GM23338 (cell line): ENCODE results near the gene TP53. TPM values are rescaled to one million over a fixed set of nuclear protein-coding genes. Genes with fewer than 3 reads are reported as not detected.

Experiments used
- ATAC-seq: fragments of 200-7000 bp; cut with Tn5 transposase; 3 replicates; pipeline ENCODE4 v1.9.1; 2020
- DNase-seq: peaks from one replicate; pipeline ENCODE4 v3.0.0-alpha.2; 2015; ENCODE audit warnings: low spot score
- H2AFZ ChIP-seq: fragments of 200-600 bp; sonication (generic); 2 replicates; pipeline ENCODE4 v1.8.0; 2016; ENCODE audit warnings: antibody characterized with exemption, mild to moderate bottlenecking, moderate library complexity
- H3F3A ChIP-seq: fragments of 200-600 bp; sonication (generic); replicated peaks from 2 replicates; pipeline ENCODE4 v1.8.0; 2017; ENCODE audit warnings: antibody characterized with exemption, mixed run types, low read depth
- H3K27ac ChIP-seq: fragments of 200-600 bp; sonication (generic); 2 replicates; pipeline ENCODE4 v1.6.1; 2016; ENCODE audit warnings: low read depth
- H3K27me3 ChIP-seq: fragments of 200-600 bp; sonication (generic); 2 replicates; pipeline ENCODE4 v1.8.0; 2016; ENCODE audit warnings: mild to moderate bottlenecking, mixed run types, moderate library complexity; ENCODE audit not compliant: insufficient read depth
- H3K36me3 ChIP-seq: fragments of 200-600 bp; sonication (generic); 2 replicates; pipeline ENCODE4 v1.8.0; 2016; ENCODE audit warnings: mild to moderate bottlenecking; ENCODE audit not compliant: insufficient read depth
- H3K4me1 ChIP-seq: fragments of 200-600 bp; sonication (generic); 2 replicates; pipeline ENCODE4 v1.8.0; 2016; ENCODE audit warnings: mild to moderate bottlenecking, moderate library complexity; ENCODE audit not compliant: insufficient read depth
- H3K4me2 ChIP-seq: fragments of 200-600 bp; sonication (generic); 2 replicates; pipeline ENCODE4 v1.7.1; 2017; ENCODE audit warnings: mixed run types
- H3K4me3 ChIP-seq: fragments of 200-600 bp; sonication (generic); 2 replicates; pipeline ENCODE4 v1.6.1; 2016; ENCODE audit warnings: mixed run types
- H3K79me2 ChIP-seq: fragments of 200-600 bp; sonication (generic); replicated peaks from 2 replicates; pipeline ENCODE4 v1.8.0; 2017; ENCODE audit warnings: mild to moderate bottlenecking; ENCODE audit not compliant: insufficient read depth
- H3K9me2 ChIP-seq: fragments of 200-600 bp; sonication (generic); 2 replicates; pipeline ENCODE4 v1.8.0; 2017; ENCODE audit not compliant: insufficient read depth
- H4K20me1 ChIP-seq: fragments of 200-600 bp; sonication (generic); replicated peaks from 2 replicates; pipeline ENCODE4 v1.8.0; 2017; ENCODE audit warnings: mild to moderate bottlenecking; ENCODE audit not compliant: insufficient read depth
- H3K27ac Mint-ChIP-seq: 2 replicates; pipeline ENCODE4 v1.8.0; 2020; ENCODE audit warnings: inconsistent platforms, mild to moderate bottlenecking, moderate library complexity, mixed read lengths
- H3K27me3 Mint-ChIP-seq: 3 replicates; pipeline ENCODE4 v1.8.0; 2022; ENCODE audit warnings: low read depth, mild to moderate bottlenecking, moderate library complexity, mixed read lengths, inconsistent platforms; ENCODE audit not compliant: insufficient read depth, poor library complexity
- H3K36me3 Mint-ChIP-seq: 3 replicates; pipeline ENCODE4 v1.8.0; 2021; ENCODE audit warnings: low read depth, mild to moderate bottlenecking, inconsistent platforms, moderate library complexity, mixed read lengths
- H3K4me1 Mint-ChIP-seq: 3 replicates; pipeline ENCODE4 v1.8.0; 2020; ENCODE audit warnings: mild to moderate bottlenecking, inconsistent platforms, mixed read lengths
- H3K4me3 Mint-ChIP-seq: 3 replicates; pipeline ENCODE4 v1.8.0; 2021; ENCODE audit warnings: moderate library complexity, mild to moderate bottlenecking, inconsistent platforms, mixed read lengths
- H3K9me3 Mint-ChIP-seq: 3 replicates; pipeline ENCODE4 v1.8.0; 2020; ENCODE audit warnings: moderate library complexity, mild to moderate bottlenecking, inconsistent platforms, mixed read lengths
- CTCF ChIP-seq, 2 experiments: fragments of 200-600 bp in 1 of 2; sonication (generic) in 1 of 2; conservative IDR thresholded peaks; 2 replicates each; pipeline versions ENCODE4 v1.5.1 to v1.6.1; 2016 to 2017; ENCODE audit warnings: antibody characterized with exemption in 2 of 2, low read depth in 2 of 2, mild to moderate bottlenecking in 2 of 2, moderate library complexity in 1 of 2
- EZH2phosphoT487 ChIP-seq: fragments of 200-600 bp; sonication (generic); IDR thresholded peaks from one replicate; pipeline ENCODE4 v1.8.1; 2018; ENCODE audit warnings: antibody characterized with exemption; ENCODE audit not compliant: unreplicated experiment
- JUNB ChIP-seq: IDR thresholded peaks from one replicate; pipeline ENCODE4 v1.6.1; 2016; ENCODE audit warnings: antibody characterized with exemption; ENCODE audit not compliant: unreplicated experiment
- NANOG ChIP-seq: IDR thresholded peaks from 2 replicates; pipeline ENCODE4 v1.6.1; 2016; ENCODE audit warnings: antibody characterized with exemption, borderline replicate concordance
- REST ChIP-seq: IDR thresholded peaks from one replicate; pipeline ENCODE4 v1.6.1; 2018; ENCODE audit warnings: antibody characterized with exemption; ENCODE audit not compliant: unreplicated experiment
- ZNF331 ChIP-seq: fragments of 250-450 bp; sonication (Bioruptor Pico); IDR thresholded peaks from 2 replicates; pipeline ENCODE4 v1.5.0; 2020; ENCODE audit warnings: low read depth, mild to moderate bottlenecking, moderate library complexity
- polyA plus RNA-seq: library from polyadenylated mRNA; unstranded; fragments of >200 nt; fragmentation: Nextera tagmentation; extraction: Ambion mirVana; gene quantifications from 2 replicates; pipeline ENCODE4 v1.2.1, GENCODE V29; 2016
- total RNA-seq: library from RNA; depleted of rRNA; stranded (reverse); fragments of >200 nt; shearing (Covaris generic); gene quantifications from 2 replicates; pipeline ENCODE4 v1.2.3, GENCODE V29; 2014
- TF ChIP-seq, protein P1 (sequence below): fragments of 250-450 bp; sonication (Bioruptor Pico); IDR thresholded peaks from 2 replicates; pipeline ENCODE4 v1.5.0; 2020; ENCODE audit warnings: mild to moderate bottlenecking, moderate library complexity

The TP53 gene
- total and polyA plus RNA-seq, 2 experiments from 2014 or later: 119 to 154 TPM

DNA sequence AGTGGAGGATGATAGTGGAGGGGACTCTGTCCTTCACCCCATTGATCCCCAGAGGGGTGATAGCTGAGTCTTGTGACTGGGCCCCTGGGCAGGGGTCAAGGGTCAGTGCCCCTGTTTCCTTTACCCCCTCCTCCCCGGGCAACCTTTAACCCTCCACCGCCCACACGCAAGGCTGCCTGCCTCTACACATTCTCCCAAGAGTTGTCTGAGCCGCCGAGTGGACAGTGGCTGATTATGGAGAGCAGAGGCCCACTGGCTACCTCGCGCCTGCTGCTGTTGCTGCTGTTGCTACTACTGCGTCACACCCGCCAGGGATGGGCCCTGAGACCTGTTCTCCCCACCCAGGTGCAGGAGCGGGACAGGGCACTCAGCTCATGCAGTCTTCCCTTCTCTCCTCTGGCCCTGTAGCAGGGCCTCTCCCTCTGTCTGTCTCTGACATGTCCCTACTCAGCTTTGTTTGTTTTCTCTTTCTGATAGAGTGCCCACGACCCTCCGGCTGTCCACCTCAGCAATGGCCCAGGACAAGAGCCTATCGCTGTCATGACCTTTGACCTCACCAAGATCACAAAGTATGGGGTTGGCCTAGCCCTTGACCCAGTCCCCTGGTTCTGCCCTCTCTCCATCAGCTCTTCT lies 57.2 kb downstream of the TP53 start, which contains the start of gene SHBG:
Gene SHBG (plus strand): TSS at position 197 of the 633 bp plus-strand sequence. CDS start 38 bp downstream, at position 235.
- peaks cover 26% of the 10 kb centered on the region for H3K4me1 Mint-ChIP-seq
- H3K27me3 ChIP-seq: no peaks in the 10 kb centered on the region
- ATAC-seq: no peak
- no peaks in the 10 kb centered on the region for H3K9me2 ChIP-seq
- H3K27ac ChIP-seq: no peak within 1 kb of the TSS
- H3K4me1 ChIP-seq: peaks cover 7% of the 10 kb centered on the region
- peaks cover 13% of the 10 kb centered on the region; the same call in 2 of the 3 replicates for H3K36me3 Mint-ChIP-seq
- H3K4me2 ChIP-seq: no peak within 1 kb of the TSS
- H4K20me1 ChIP-seq: no peaks in the 10 kb centered on the region
- no peak within 1 kb of the TSS for H2AFZ ChIP-seq
- H3K27me3 Mint-ChIP-seq: peaks cover 28% of the 10 kb centered on the region
- H3K4me3 ChIP-seq: no peak within 1 kb of the TSS
- DNase-seq: no peak
- H3K9me3 Mint-ChIP-seq: no peaks in the 10 kb centered on the region
- TF ChIP-seq ZNF331 (CRISPR knock-in tag) (no peak), JUNB (no peak), EZH2phosphoT487 (no peak)
- H3K79me2 ChIP-seq: peaks cover 4% of the 10 kb centered on the region; the same call in 1 of the 2 replicates
- no peak within 1 kb of the TSS; the same call in 2 of the 3 replicates for H3K4me3 Mint-ChIP-seq
- no peak within 1 kb of the TSS for H3K27ac Mint-ChIP-seq
- no peaks in the 10 kb centered on the region for H3K36me3 ChIP-seq
- H3F3A ChIP-seq: peaks cover 18% of the 10 kb centered on the region; the same call in 1 of the 2 replicates

DNA sequence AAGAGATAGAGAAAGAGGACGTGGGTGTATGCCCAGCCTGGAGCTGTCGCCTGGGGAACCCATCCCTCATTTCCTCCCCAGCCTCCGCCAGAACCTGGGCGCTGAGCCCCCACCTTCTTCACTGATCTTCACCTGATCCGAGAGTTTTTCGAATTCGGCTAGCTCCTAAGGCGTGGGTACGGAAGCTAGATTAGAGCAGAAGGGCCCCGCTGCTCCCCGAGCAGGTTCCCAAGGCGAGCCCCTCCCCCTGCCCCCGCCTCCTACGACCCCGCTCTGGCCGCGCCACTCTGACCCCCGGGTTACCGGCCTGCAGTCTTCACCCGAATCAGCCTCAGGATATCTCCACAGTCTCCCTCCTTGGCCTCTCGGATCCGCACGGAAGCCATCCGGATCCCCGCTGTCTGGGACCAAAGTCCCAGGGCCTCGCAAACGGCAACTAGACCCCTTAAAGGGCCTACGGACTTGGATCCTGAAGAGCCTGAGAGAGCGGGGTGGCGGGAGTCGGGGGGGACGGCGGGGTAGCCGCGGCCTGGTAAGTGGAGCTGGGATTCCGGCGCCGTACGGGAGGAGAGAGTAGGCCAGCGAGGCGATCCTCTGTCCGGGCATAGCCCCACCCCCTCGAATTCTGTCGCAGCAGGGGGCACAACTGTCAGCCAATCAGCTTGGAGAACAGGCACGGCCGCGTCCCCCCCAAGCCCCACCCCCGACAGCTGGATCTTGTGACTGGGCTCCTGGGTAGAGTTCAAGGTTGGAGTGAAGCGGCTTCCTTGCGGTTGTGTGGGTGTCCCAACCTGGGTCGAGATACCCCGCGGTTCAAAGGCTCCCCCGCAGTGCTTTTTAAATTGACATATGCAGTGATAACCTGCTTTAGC lies 59.8 kb downstream of the TP53 start, which contains the start of gene SAT2:
Gene SAT2 (minus strand): TSS at position 572 of the 872 bp plus-strand sequence. CDS start 186 bp downstream, at position 386.
- Mint-ChIP-seq H3K36me3 (peaks cover 13% of the 10 kb centered on the region; the same call in 2 of the 3 replicates), H3K27me3 (peaks cover 13% of the 10 kb centered on the region), H3K4me1 (peaks cover 11% of the 10 kb centered on the region), H3K27ac (peak within 1 kb of the TSS; percentile 93), H3K4me3 (peak within 1 kb of the TSS; percentile 90), H3K9me3 (no peaks in the 10 kb centered on the region)
- Histone ChIP-seq H3K27ac (peak within 1 kb of the TSS; percentile 99), H3F3A (peaks cover 16% of the 10 kb centered on the region; the same call in 1 of the 2 replicates), H3K27me3 (no peaks in the 10 kb centered on the region), H3K36me3 (no peaks in the 10 kb centered on the region), H3K4me1 (peaks cover 7% of the 10 kb centered on the region), H3K79me2 (peaks cover 4% of the 10 kb centered on the region; the same call in 1 of the 2 replicates), H4K20me1 (no peaks in the 10 kb centered on the region), H3K4me2 (peak within 1 kb of the TSS; percentile 90), H3K4me3 (peak within 1 kb of the TSS; percentile 97), H3K9me2 (no peaks in the 10 kb centered on the region), H2AFZ (peak within 1 kb of the TSS; percentile 97; the same call in 1 of the 2 replicates)
- DNase-seq (peak; percentile 96), ATAC-seq (peak; percentile 89)
- no peak for TF ChIP-seq NANOG
- TF ChIP-seq, protein P1, sequence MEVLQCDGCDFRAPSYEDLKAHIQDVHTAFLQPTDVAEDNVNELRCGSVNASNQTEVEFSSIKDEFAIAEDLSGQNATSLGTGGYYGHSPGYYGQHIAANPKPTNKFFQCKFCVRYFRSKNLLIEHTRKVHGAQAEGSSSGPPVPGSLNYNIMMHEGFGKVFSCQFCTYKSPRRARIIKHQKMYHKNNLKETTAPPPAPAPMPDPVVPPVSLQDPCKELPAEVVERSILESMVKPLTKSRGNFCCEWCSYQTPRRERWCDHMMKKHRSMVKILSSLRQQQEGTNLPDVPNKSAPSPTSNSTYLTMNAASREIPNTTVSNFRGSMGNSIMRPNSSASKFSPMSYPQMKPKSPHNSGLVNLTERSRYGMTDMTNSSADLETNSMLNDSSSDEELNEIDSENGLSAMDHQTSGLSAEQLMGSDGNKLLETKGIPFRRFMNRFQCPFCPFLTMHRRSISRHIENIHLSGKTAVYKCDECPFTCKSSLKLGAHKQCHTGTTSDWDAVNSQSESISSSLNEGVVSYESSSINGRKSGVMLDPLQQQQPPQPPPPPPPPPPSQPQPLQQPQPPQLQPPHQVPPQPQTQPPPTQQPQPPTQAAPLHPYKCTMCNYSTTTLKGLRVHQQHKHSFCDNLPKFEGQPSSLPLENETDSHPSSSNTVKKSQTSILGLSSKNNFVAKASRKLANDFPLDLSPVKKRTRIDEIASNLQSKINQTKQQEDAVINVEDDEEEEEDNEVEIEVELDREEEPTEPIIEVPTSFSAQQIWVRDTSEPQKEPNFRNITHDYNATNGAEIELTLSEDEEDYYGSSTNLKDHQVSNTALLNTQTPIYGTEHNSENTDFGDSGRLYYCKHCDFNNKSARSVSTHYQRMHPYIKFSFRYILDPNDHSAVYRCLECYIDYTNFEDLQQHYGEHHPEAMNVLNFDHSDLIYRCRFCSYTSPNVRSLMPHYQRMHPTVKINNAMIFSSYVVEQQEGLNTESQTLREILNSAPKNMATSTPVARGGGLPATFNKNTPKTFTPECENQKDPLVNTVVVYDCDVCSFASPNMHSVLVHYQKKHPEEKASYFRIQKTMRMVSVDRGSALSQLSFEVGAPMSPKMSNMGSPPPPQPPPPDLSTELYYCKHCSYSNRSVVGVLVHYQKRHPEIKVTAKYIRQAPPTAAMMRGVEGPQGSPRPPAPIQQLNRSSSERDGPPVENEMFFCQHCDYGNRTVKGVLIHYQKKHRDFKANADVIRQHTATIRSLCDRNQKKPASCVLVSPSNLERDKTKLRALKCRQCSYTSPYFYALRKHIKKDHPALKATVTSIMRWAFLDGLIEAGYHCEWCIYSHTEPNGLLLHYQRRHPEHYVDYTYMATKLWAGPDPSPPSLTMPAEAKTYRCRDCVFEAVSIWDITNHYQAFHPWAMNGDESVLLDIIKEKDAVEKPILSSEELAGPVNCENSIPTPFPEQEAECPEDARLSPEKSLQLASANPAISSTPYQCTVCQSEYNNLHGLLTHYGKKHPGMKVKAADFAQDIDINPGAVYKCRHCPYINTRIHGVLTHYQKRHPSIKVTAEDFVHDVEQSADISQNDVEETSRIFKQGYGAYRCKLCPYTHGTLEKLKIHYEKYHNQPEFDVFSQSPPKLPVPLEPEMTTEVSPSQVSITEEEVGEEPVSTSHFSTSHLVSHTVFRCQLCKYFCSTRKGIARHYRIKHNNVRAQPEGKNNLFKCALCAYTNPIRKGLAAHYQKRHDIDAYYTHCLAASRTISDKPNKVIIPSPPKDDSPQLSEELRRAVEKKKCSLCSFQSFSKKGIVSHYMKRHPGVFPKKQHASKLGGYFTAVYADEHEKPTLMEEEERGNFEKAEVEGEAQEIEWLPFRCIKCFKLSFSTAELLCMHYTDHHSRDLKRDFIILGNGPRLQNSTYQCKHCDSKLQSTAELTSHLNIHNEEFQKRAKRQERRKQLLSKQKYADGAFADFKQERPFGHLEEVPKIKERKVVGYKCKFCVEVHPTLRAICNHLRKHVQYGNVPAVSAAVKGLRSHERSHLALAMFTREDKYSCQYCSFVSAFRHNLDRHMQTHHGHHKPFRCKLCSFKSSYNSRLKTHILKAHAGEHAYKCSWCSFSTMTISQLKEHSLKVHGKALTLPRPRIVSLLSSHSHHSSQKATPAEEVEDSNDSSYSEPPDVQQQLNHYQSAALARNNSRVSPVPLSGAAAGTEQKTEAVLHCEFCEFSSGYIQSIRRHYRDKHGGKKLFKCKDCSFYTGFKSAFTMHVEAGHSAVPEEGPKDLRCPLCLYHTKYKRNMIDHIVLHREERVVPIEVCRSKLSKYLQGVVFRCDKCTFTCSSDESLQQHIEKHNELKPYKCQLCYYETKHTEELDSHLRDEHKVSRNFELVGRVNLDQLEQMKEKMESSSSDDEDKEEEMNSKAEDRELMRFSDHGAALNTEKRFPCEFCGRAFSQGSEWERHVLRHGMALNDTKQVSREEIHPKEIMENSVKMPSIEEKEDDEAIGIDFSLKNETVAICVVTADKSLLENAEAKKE: no peak
- no peak for TF ChIP-seq CTCF (conservative IDR thresholded peaks at IDR 0.05; ENCODE audit: low read depth in 2 of 2)
- no peak for TF ChIP-seq REST
